Measurements from ENCODE around the gene ETV5.

ETV5 gene

DNA sequence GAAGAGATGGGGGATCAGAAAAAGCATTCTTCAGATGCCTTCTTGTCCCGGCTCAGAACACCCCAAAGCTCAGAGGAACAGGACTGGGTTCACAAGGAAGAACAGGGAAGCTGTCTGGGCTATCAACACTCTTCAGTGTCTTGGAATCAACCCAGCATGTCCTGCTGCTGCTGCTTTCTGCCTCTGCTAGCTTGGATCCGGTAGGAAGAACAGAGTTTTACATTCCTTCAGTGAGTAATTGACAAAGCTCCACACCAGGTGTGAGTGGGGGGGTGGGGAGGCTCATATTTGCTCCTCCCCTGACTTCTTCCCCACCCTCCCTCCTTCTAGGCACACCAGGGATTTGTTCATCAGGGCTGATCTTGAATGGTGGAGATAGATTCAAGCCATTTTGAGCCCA lies 13.1 kb upstream of the ETV5 start:
- no peak for DNase-seq

DNA sequence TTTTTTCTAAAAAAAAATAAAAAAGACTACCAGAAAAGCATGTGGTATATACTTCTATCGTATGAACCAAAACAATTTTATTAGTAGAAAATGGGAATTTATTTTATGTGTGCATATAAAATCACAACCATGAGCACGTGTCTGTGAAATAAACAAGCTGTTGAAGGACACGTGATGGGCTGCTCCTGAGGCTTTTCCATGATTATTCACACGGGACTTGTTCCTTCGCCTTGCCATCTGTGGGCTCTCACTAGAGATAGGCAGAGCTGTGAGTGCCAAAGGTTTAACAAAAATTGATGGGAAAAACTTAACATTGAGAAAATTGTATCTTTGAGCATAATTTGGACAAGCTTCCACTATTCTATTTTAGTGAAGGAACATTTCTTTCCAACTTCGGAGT lies 12.4 kb upstream of the ETV5 start:
- DNase-seq: no peak

DNA sequence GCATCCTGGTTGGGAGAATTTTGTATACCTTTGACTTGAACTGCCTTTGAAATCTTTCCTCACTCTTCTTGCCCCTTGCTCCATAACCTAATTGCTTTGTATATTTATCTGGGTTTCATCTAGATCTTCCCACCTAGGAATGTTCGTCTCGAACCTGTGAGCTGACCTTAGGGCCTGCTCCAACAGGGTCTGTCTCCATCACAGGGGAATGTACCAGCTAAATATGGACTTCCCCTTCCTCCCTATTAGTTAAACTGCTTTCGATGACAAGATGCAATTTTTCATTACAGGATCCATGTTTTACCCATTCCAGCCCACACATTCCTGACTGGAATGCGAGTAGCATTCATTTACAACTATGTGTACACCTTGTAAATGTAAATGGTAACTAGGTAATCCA lies 10.6 kb upstream of the ETV5 start:
- no peak for DNase-seq

DNA sequence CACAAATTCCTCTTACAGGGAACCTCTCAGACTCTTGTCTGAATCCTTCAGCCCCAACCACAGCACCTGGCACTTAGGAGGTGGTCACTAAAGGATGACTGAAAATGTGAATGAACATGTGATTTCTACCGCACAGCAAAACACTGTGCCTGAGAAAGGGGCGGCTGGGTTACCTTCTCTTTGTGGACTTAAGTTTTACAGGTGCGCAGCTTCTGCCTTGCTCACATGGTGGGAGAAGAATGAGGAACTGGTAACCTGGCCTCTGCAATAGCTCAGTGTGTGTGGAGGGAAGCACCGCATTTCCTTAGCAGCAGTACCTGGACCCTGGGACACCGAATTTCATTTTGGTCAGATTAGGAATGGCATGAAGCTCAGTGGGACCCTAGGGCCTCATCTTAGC lies 9.8 kb upstream of the ETV5 start:
- DNase-seq: no peak

DNA sequence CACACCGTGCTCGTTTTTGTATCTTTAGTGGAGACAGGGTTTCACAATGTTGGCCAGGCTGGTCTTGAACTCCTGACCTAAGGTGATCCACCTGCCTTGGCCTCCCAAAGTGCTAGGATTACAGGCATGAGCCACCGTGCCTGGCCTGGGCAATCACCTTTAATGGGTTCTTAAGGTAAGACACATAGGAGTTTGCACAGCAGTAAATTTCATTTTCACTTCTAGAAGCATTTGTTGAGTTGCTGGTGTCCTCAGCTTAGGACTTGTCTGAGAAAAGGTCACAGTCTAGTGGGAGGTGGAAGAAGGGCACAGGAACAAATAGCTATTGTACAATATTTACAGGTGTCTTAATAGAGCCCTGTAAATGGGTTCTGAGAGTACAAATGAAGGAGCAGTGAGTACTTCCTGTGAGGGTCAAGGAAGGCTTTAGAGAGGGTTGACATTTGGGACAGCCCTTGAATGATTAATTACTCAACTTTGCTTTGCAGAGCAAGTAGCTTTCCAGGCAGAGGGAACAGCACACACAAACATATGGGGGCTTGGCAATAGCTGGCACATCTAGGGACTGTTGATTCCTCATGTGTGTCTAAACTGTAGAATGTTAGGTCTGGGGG lies 8.7 kb upstream of the ETV5 start:
- no peak for DNase-seq

DNA sequence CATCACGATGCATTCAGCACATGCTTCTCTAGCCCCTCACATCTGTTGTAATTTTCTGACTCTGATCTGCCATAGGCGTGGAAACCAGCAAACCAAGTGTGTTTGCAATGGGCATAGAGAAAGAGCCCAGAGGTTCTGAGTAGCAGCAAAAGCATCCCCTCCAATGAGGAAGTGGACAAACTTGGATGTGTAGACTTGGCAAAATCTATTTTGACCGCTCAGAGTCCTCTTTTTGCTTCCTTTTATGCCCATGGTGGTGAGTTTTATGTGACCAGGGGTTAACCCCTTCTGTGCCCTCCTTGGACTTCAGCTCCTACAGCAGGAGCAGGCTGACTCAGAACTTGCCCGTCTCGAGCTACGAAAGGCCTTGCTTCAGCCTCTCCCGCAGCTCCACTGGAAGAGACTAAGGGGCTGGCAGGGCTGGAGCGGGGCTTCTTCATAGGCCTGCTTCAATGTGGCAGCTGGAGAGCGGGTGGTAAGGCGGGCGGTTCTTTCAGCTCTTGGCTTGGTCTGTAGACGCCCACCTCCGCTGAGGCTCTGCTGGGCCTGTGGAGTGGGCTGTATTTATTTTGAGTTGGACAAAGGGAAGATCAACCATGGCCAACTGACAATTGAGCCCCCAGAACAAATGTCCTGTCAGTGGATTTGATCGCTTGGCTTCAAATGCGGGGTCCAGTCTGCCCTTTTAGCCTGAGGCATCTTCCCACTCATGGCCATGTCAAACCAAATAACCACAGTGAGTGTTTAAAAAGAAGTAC lies 6.5 kb upstream of the ETV5 start:
- DNase-seq: no peak

DNA sequence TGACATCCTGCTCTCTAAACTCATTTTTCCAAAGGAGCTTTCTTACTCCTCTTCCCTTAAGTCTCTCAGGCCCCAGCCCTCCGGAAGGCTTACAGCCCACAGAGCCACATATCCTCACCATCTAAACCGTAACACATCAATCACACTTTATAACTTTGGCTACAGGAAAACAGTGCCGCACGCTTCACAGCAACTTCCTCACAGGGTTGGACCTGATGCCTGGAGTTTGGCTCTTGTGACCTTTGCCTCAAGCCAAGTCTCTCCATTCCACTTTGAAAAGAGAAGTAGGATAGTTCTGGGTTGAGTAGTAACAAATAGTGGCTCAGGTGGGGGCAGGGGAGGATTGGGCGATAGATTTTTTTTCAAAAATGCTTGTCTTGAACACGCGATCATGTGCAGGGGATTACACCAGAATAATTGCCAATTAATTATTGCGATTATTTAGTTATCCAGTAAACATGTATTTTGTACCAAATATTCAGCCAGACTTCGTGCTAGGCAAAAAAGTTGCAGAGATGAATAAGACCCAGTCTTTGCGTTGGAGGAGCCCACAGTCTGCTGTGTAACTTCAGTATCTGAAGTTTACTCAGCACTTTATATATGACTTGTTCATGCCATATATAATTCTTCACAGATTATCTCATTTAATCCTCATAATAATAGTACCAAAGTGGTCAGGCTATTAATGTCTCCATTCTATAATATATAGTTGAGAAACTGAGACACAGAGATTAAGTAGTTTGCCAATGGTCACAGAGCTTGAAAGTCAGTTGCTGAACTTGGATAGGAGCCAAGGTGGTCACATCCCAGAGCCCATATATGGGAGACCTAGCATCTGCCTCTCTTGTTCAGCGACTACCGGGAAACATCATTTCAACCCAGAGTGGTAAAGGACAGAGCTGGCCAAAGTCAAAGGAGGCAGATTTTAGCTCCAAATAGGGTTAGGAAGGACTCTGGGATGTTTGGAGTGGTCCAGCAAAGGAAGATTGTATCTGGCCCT lies 2.4 kb upstream of the ETV5 start:
- DNase-seq: no peak

DNA sequence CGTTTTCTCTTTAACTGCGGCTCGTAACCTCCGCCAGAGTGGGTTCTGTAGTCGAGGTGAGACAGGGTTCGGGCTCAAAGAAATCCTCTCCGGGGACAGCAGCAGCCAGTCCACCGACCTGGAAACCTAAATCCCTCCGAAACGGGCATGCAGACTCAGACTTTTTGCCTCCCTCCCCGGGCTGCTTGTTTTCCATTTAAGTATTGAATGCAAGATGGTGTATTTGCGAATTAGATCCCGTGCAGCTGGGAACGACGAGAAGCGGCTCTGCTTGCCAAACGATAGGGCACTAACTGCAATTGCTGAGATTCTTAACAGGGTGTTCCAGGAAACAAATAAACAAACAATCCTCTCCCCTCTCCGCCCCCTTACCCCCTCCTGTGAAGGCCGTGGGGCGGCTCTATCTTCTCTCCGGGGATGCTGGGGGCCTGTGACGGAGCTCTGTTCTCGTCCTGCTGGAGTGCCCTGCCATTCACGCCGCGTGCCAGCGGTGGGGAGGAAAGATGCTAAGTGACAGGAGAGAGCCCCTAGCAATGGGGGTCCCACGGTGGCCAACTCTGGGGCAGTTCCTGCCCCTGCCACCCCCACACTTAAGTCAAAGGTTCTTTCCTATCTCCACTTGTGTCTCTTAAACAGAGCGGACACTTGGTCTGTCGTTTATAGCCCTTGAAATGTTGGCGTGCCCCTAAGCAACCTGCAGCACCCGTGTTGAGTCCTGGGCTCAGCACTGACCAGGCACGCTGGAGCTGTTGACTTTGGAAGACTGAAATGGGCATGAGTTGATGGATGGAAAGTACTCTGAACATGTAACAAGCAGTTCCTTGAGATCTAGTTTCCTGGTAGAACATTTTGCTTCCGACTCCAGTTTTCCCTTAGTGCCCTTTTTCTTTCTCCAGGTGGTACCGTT lies 1.3 kb upstream of the ETV5 start:
- peak; percentile 34 for DNase-seq

DNA sequence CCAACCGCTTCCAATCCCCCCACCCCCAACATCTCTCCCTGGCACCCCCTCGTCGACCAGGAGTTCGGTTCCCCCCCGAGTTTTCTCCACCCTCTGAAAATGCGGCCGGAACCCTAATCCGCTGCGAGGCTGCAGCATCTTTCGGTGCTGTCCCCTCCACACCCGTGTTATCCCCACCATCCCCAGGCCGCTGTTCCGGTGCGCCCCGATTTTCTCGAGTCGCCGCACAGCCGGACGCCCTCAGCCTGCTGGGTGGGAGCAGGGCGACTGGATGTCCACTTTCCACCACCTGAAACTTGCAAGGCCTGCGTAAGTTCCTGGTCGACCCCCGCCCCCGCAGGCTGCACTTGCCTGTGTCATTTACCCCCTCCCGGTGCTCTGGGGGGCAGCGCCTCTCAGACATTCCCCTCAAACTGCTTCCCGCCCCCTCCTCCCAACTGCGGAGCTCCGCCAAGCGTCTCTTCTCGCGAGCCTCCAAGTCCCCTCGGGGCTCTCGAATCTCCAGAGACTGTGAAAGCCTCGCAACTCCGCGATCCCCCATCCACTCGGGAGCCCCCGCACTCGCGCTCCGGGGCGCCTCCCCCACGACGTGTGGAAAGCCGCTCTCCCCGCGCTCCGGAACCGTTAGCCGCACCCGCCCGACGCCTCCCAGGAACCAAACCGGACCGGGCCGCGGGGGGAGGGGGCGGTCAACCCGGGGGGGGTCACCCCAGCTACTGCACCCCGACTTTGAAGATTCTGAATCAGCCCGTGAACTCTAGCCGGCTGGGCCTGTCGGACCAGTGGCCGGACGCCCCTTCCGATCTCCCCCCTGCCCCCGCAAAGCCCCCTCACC lies 566 bp downstream of the ETV5 start:
- peak; percentile 75 for DNase-seq

DNA sequence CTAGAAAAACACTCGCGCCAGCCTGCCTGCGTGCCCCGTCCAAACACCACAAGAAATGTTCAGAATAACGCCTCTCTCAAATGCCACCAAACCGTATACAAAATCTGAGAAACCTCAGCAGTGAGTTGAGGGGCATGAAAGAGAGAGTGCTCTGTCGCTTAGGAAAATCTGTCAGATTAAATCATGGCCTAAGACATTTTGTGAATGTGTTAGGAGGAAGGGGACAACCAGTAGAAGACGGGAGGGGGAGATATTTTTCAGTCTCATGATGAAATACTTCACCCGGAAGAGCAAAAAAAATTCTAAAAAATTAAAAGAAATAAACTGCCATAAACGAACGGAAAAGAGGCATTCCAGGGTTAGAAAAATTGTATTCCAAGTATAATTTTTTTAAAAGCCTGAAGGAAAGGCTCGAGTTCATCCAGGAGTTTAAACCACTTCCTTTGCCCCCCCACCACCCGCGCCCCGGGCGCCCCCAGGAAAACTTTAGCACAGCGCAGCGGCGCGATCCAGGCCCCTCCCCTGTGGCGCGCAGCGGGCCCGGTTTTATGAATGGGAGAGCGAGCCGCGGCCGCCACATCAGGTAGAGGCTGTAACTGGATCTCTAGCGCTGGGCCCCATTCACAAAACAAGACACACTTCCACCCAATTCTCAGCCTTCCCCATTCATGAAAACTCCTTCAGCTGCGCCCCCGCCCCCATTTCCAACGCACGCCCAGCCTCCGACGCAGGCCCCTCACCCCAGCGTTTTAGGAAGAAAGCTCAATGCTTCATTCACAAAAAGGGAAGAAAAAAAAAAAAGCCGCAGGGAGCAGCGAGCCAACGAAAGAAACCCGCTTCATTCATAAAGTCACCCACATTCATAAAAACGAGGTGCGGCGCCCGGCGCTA lies 1.4 kb downstream of the ETV5 start:
- peak; percentile 72 for DNase-seq

DNA sequence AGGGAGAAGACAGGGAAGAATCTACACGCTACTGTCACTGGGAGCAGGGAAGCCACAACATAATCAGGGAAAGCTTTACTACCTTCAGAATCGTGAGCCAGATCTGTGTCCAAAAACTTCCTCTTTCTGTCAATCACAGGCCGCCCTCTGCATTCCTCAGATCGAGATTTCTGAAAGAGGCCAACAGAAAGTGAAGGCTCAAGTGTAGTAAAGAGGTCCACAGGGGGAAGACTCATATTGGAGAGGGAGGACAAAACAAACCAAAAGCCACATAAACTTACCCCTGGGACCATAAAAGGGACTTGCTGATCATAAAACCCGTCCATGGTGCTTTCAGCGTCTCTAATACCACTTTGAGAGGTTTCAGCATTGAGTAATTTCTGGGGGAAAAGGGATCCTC lies 3.3 kb downstream of the ETV5 start:
- DNase-seq: no peak

DNA sequence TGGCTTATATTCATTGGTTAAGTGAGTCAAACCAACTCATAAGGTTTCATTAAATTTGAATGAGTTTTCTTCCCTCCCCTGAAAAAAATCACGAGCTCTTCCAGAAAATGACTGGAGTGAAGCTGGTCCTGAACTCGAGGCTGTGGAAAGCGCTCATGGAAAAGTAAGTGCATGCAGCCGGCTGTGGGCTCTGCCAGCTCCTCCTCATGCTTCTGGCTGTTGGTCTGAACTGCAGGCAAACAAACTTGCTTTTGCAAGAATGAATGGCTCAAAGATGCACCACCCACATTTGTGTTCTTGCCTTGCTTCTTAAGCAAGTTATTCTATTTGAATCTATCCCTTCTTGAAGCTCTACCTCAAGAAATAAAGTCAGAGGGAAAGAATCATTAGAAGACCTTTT lies 6.2 kb downstream of the ETV5 start:
- DNase-seq: no peak

DNA sequence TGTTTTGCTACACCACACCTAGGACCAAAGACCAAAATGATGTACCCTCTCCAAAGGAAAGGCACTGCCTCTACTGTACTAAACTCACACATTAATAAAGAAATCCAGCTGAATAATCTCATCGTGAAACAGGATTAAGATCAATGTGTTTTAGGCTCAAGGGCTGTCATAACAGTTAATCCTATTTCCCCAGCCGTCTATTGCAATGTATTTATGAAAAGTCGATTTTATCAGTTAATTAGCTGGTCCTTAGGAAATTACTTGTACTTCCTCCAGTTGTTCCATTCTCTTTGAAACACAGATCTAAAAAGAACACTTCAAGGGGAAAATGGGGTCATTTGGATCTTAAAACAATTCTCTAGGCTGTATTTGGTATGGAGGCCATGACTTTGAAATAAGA lies 8.5 kb downstream of the ETV5 start:
- DNase-seq: no peak

DNA sequence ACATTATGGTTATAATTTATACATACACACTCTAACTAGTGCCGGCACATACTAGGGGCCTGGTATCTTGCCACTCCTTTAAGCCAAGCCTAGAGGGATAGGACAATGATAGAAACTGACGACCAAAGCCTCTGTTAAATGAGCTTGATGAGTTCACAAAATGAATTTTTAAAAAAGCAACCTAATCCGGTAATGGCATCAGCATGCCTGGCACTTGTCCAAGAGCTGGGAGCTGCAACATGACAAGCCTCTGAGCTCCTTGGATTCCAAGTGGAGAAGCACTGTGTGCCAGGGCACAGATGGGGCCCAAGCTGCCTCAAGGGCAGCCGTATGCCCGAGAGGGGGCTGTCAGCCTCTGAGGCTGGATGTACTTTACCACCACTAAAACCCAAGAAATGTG lies 9.7 kb downstream of the ETV5 start:
- DNase-seq: peak; percentile 74

DNA sequence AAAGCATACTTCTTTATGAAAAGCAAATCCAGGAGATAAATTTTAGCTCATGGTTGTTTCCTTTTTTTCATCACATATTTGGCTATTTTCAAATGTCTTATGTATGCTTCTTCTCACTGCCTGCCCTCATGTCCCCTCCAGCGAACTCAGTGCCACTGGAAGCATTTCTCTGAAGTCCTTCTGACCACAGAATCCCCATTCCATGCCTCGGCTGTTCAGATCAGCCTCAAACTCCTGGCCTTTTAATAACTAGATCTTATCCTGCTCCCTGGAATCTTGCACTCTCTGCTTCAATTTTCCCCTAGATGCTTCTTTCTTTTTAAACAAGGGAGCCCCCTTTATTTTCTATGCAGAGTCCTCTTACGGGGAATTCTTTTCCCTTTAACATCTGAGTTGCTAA lies 10.1 kb downstream of the ETV5 start:
- no peak for DNase-seq

DNA sequence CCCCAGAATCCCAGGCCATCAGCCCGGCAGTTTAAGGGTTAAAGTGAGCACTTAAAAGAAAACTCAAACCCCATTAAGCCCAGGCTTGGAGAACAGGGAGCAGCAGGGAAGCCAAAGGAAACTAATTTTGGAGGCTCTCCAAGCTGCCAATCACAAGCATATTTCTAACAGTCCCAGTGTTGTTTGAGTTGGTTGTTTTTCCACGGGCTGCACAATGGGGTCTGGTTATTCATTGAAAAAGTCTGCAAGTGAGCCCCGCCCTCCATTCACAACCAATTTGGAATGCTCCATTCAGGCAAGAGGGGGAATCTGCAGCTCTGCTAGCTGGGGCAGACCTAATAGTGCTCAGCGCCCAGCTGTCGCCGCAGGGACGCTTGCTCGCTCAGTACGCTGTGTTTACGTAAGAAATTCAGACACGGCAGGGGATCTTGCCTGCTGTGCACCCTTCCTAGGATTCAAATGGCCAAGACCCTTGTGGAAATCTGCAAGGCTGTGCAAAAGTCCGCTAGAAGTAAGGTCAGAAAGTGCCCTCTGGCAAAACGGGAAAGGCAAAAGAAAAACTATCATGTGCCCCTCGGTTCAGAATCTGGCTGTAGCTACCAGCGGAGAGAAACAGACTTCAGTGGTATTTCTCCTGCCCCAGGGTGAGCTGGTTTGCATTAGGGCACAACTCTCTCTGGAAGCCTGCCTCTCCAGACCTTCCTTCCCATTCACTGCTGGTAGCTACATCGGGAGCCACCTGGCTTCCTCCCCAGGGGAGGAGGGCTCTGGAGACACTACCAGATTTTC lies 11.0 kb downstream of the ETV5 start:
- DNase-seq: peak; percentile 72

DNA sequence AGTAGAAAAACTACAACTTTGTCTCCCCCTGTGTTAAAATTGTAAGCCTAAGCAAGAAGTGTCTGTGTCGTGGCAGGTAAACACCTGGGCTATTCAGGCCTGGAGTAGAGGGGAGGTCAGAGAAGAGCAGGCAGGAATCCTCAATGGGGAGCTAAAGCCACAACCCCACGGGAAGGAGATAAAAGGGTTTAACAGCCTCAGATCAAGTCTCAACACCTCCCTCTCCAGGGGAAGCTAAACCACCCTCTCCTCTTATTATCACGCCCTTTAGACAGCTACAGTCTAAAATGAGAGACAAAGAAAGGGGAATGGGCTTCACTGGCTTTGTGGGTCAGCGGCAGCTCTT lies 11.6 kb downstream of the ETV5 start:
- no peak for DNase-seq

DNA sequence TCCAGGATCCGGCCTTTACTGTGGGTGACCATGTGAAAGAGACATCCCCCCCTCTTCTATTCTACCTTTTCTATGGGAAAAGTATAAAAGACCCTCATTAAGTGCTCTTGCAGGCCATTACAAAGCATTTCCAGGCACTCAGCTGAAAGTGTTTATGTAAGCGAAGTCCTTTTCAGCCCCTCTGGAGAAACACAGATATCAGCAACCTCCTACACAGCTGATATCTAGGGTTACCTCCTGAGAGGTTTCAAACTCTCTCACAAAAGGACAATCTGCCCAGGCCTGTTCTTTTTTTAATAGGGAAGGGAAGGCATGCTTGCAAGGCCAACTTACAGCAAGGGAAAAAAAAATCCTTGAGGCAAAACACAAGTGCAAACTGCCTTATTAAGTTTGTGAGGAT lies 12.6 kb downstream of the ETV5 start:
- no peak for DNase-seq

DNA sequence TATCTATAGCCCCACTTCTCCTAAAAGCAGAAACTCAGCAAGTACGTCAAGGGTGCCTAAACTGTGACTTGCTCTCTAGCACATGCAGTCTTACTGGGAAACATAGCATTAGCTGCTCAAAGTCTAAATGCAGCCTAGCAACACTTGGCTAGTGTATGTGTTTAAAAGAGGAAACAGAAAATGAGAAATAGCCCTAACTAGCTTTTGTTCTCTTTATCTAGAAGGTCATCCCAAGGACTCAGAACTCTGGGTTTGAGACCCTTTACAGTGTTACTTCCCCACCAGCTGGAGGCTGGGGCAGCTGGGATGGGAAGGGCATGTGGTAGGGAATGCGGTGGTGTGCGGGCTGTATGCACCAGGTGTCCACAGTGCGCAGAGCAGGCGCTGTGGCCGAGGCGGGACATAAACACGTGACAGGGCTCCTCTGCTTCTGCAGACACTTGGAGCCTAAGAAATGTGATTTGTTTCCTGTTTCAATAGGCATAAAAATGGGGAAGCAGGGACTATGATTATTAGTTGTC lies 13.3 kb downstream of the ETV5 start:
- DNase-seq: no peak

All from EL (cell line).